Sigmoid colon (tissue), 4 donors: ENCODE measurements around the gene PGAP6.
"Not testable (repeated sequence)": the region's sequence is repeated elsewhere in the genome, so short reads cannot be mapped to it uniquely, and the experiment has no call there.

Experiments used
- EP300 ChIP-seq, 4 donors: sonication (generic); formaldehyde crosslinking; IDR thresholded peaks; one replicate each; pipeline ENCODE4 v1.6.1; 2017; ENCODE audit warnings: antibody characterized with exemption in 4 of 4
- POLR2A ChIP-seq, 2 donors: fragments of 450-650 bp; IDR thresholded peaks; one replicate each; pipeline ENCODE4 v1.6.1; 2016; ENCODE audit warnings: antibody characterized with exemption in 2 of 2, mild to moderate bottlenecking in 2 of 2, moderate library complexity in 2 of 2
- TF ChIP-seq, protein P1 (sequence below), 4 experiments: fragments of 450-650 bp in 3 of 4; fragments of 200-600 bp in 1 of 4; IDR thresholded peaks; one replicate each; pipeline ENCODE4 v1.5.1; 2016 to 2019; ENCODE audit warnings: antibody characterized with exemption in 4 of 4, mild to moderate bottlenecking in 3 of 4, moderate library complexity in 2 of 4

- TF ChIP-seq, protein P1, sequence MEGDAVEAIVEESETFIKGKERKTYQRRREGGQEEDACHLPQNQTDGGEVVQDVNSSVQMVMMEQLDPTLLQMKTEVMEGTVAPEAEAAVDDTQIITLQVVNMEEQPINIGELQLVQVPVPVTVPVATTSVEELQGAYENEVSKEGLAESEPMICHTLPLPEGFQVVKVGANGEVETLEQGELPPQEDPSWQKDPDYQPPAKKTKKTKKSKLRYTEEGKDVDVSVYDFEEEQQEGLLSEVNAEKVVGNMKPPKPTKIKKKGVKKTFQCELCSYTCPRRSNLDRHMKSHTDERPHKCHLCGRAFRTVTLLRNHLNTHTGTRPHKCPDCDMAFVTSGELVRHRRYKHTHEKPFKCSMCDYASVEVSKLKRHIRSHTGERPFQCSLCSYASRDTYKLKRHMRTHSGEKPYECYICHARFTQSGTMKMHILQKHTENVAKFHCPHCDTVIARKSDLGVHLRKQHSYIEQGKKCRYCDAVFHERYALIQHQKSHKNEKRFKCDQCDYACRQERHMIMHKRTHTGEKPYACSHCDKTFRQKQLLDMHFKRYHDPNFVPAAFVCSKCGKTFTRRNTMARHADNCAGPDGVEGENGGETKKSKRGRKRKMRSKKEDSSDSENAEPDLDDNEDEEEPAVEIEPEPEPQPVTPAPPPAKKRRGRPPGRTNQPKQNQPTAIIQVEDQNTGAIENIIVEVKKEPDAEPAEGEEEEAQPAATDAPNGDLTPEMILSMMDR (IDR thresholded peaks at IDR 0.05) = not testable (repeated sequence)
- TF ChIP-seq EP300, POLR2A (IDR thresholded peaks at IDR 0.05): not testable (repeated sequence)
These were observed 33.4 kb upstream of the PGAP6 start for GRCh38 chr16:415170-415498.
